Spleen (tissue), 7 donors: ENCODE results near the gene MAMDC2.

ENCODE experiments used
- POLR2A ChIP-seq, 3 donors: fragments of 450-650 bp; IDR thresholded peaks; one replicate each; pipeline ENCODE4 v1.5.1; 2017; ENCODE audit warnings: antibody characterized with exemption in 3 of 3, mild to moderate bottlenecking in 1 of 3
- TF ChIP-seq, protein P1 (sequence below), 11 experiments: fragments of 200-600 bp in 7 of 11; fragments of 450-650 bp in 4 of 11; sonication (generic) in 4 of 11; IDR thresholded peaks in 8 of 11; conservative IDR thresholded peaks in 3 of 11; 1 replicate in 7 of 11; 2 replicates in 4 of 11; pipeline versions ENCODE4 v1.4.0 to v1.8.0; 2016 to 2021; ENCODE audit warnings: antibody characterized with exemption in 11 of 11, inconsistent platforms in 4 of 11, mild to moderate bottlenecking in 1 of 11
- donor health status: DM: no; HTN: no; CAD: no; lungs with moderate emphysema.
- donor health status: DM: no; HTN: no; CAD: no.
- donor health status: DM: no; HTN: no; CAD: no.

DNA sequence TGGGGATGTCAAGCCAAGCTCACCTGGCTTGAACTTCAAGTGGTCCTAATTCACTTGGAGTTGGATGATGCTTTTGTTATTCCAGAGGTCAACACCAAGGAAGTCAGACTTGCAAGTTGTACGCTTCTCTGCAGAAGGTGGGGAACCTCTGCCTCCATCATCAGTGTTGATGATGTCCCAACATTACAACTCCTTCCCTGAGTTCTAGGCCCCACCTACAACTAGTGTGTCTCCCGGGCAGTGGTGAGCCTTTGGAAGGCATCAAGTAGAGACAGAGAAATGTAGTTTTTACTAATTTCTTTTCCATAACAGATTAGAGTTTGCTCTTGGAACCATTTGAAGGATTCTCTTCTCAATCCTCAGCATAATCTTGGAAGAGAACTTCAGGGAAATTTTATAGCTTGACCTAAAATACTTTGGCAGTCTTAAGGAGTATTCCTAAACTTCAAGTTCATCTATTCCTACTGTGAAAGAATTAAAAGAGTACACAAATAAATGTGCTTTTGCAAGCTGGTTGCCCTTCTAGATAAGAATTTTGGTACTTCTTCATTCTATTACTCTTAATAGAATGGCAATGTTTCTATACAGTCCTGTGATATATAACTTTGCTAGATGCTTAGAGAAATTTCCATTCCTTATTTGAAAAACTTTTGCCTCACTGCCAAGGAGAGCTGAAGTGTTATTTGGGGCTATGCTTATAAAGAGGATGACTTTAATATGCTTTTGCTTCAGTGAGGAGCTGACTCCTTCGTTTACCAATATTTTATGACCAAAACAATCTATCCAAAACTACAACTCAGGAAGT is 12.0 kb downstream of the MAMDC2 start:
- no peak for TF ChIP-seq POLR2A (IDR thresholded peaks at IDR 0.05)
- TF ChIP-seq, protein P1, sequence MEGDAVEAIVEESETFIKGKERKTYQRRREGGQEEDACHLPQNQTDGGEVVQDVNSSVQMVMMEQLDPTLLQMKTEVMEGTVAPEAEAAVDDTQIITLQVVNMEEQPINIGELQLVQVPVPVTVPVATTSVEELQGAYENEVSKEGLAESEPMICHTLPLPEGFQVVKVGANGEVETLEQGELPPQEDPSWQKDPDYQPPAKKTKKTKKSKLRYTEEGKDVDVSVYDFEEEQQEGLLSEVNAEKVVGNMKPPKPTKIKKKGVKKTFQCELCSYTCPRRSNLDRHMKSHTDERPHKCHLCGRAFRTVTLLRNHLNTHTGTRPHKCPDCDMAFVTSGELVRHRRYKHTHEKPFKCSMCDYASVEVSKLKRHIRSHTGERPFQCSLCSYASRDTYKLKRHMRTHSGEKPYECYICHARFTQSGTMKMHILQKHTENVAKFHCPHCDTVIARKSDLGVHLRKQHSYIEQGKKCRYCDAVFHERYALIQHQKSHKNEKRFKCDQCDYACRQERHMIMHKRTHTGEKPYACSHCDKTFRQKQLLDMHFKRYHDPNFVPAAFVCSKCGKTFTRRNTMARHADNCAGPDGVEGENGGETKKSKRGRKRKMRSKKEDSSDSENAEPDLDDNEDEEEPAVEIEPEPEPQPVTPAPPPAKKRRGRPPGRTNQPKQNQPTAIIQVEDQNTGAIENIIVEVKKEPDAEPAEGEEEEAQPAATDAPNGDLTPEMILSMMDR (IDR thresholded peaks at IDR 0.05 in 8 of 11, conservative IDR thresholded peaks at IDR 0.05 in 3 of 11): no peak
